AG09319 (cell line): ENCODE measurements around the gene HASPIN.

ENCODE experiments used
- DNase-seq: peaks from one replicate; pipeline ENCODE4 v3.0.0-alpha.2; 2010; ENCODE audit warnings: low read depth; ENCODE audit errors: extremely low read depth
- CTCF ChIP-seq: IDR thresholded peaks from 2 replicates; pipeline ENCODE4 v1.5.1; 2011; ENCODE audit warnings: low read depth, mild to moderate bottlenecking, inconsistent platforms, low read length, moderate library complexity

Gene HASPIN

GRCh38 chr17:3682033-3682432, 41.7 kb upstream of the HASPIN start:
- DNase-seq, result no peak
- TF ChIP-seq CTCF, result no peak

GRCh38 chr17:3683054-3683511, 40.6 kb upstream of the HASPIN start:
- DNase-seq, result no peak
- TF ChIP-seq CTCF, result peak; percentile 98

- DNase-seq, result no peak
- no peak for TF ChIP-seq CTCF
Observed at GRCh38 chr17:3685174-3685573, 38.5 kb upstream of the HASPIN start.

- DNase-seq, result no peak
- TF ChIP-seq CTCF, result no peak
Observed at GRCh38 chr17:3688027-3688553, 35.6 kb upstream of the HASPIN start.

GRCh38 chr17:3688852-3689261, 34.8 kb upstream of the HASPIN start:
- no peak for DNase-seq
- no peak for TF ChIP-seq CTCF

- no peak for DNase-seq
- TF ChIP-seq CTCF, result no peak
Observed at GRCh38 chr17:3689262-3690093, 34.2 kb upstream of the HASPIN start.

- no peak for DNase-seq
- TF ChIP-seq CTCF, result no peak
Observed at GRCh38 chr17:3690094-3690715, 33.5 kb upstream of the HASPIN start.
